Cardiac fibroblast (primary cell): ENCODE measurements around the gene MSANTD7.

Experiments
- DNase-seq, 2 donors: peaks; one replicate each; pipeline versions ENCODE4 v3.0.0 to v3.0.0-alpha.2; 2010; ENCODE audit warnings: low read depth in 2 of 2
- H3K4me3 ChIP-seq, 2 donors: replicated peaks in 1 of 2; 1 replicate in 1 of 2; 2 replicates in 1 of 2; pipeline ENCODE4 v1.5.1; 2011; ENCODE audit warnings: low read depth in 2 of 2, low read length in 2 of 2, mild to moderate bottlenecking in 2 of 2, moderate library complexity in 1 of 2
- TF ChIP-seq, protein P1 (sequence below): IDR thresholded peaks from one replicate; pipeline ENCODE4 v1.5.1; 2011; ENCODE audit warnings: low read depth, mild to moderate bottlenecking, low read length, inconsistent platforms

Gene MSANTD7

DNA sequence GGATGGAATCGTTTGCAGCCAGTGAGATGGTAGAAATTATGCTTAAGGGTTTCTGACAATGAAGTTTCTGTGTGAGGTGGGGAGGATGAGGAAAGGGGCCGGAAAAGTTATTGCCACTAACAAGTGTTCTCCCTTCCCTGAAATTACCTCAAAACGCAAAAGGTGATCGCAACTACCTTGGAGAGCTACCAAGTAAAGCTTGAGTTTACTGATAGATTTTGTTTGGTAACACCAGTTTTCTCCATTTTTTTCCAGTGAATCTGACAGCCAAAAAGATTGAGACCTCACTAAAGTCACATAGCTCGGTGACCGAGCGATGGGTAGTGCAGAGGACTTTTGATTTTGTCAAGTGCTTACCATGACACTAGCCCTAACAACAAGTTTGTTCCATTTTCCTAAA, 42.1 kb downstream of the MSANTD7 start:
- TF ChIP-seq, protein P1, sequence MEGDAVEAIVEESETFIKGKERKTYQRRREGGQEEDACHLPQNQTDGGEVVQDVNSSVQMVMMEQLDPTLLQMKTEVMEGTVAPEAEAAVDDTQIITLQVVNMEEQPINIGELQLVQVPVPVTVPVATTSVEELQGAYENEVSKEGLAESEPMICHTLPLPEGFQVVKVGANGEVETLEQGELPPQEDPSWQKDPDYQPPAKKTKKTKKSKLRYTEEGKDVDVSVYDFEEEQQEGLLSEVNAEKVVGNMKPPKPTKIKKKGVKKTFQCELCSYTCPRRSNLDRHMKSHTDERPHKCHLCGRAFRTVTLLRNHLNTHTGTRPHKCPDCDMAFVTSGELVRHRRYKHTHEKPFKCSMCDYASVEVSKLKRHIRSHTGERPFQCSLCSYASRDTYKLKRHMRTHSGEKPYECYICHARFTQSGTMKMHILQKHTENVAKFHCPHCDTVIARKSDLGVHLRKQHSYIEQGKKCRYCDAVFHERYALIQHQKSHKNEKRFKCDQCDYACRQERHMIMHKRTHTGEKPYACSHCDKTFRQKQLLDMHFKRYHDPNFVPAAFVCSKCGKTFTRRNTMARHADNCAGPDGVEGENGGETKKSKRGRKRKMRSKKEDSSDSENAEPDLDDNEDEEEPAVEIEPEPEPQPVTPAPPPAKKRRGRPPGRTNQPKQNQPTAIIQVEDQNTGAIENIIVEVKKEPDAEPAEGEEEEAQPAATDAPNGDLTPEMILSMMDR, result no peak
- peak overlapping the region; percentile 65 to 85 for H3K4me3 ChIP-seq
- DNase-seq, result peak in 1 of 2 donors; percentile 9

DNA sequence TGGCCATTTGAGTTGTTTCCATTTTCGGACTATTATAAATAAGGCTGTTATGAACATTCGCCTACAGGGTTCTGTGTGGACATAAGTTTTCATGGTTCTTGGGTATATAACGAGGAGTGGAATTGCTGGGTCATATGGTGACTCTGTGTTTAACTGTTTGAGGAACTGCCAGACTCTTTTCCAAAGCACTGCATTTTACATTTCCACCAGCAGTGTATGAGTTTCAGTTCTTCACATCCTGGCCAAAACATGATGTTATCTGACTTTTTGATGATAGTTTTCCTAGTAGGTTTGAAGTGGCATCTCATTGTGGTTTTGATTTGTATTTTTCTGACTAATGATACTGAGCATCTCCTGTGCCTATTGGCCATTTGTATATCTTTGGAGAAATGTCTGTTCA, 46.0 kb downstream of the MSANTD7 start:
- no peak for DNase-seq
- TF ChIP-seq, protein P1, result no peak
- no peak overlapping the region for H3K4me3 ChIP-seq
